H1 (cell line): ENCODE measurements around the gene GPR176. TPM values are rescaled to one million over a fixed set of nuclear protein-coding genes. Genes with fewer than 3 reads are reported as not detected.

ENCODE experiments used
- CTCF ChIA-PET: fragments of 300-600 bp; sonication (Branson Sonifier 250); formaldehyde crosslinking; loops from one replicate; lab custom pipeline; 2021; ENCODE audit not compliant: partially characterized antibody; lab: Charles Lee
- POLR2A ChIA-PET: fragments of 300-600 bp; sonication (Branson Sonifier 250); formaldehyde crosslinking; loops from one replicate; lab custom pipeline; 2021; ENCODE audit warnings: inconsistent platforms; ENCODE audit not compliant: partially characterized antibody; lab: Charles Lee
- DNase-seq, 2 experiments: peaks; one replicate each; pipeline versions ENCODE4 v3.0.0 to v3.0.0-alpha.2; 2010 to 2022; ENCODE audit warnings: low spot score in 2 of 2, low read depth in 1 of 2, mixed read lengths in 1 of 2
- FAIRE-seq: peaks from 2 replicates; lab custom pipeline; 2011; peaks lifted over from hg19 to GRCh38; lab: Jason Lieb, UNC
- H2AFZ ChIP-seq: 2 replicates; pipeline ENCODE4 v1.8.1; 2012; ENCODE audit warnings: low read length, inconsistent platforms
- H2AK5ac ChIP-seq: 2 replicates; pipeline ENCODE4 v1.6.1; 2013; ENCODE audit warnings: low read depth, low read length
- H2BK120ac ChIP-seq: replicated peaks from 2 replicates; pipeline ENCODE3; 2013; ENCODE audit warnings: low read depth, low read length, inconsistent platforms
- H2BK12ac ChIP-seq: 2 replicates; pipeline ENCODE4 v1.6.1; 2013; ENCODE audit warnings: low read depth, low read length
- H2BK15ac ChIP-seq: 2 replicates; pipeline ENCODE4 v1.6.1; 2013; ENCODE audit warnings: low read length
- H2BK20ac ChIP-seq: 2 replicates; pipeline ENCODE4 v1.6.1; 2013; ENCODE audit warnings: low read length
- H2BK5ac ChIP-seq: 2 replicates; pipeline ENCODE4 v1.6.1; 2013; ENCODE audit warnings: low read depth, low read length
- H3K14ac ChIP-seq: 2 replicates; pipeline ENCODE4 v1.6.1; 2013; ENCODE audit warnings: inconsistent platforms; ENCODE audit not compliant: insufficient read length
- H3K18ac ChIP-seq: 2 replicates; pipeline ENCODE4 v1.6.1; 2013; ENCODE audit warnings: low read length; ENCODE audit errors: extremely low read depth
- H3K23ac ChIP-seq: 2 replicates; pipeline ENCODE4 v1.6.1; 2013; ENCODE audit warnings: inconsistent platforms; ENCODE audit not compliant: insufficient read length
- H3K23me2 ChIP-seq: 2 replicates; pipeline ENCODE4 v1.6.1; 2013; ENCODE audit warnings: low read depth, low read length
- H3K27ac ChIP-seq: 2 replicates; pipeline ENCODE4 v1.6.1; 2011; ENCODE audit warnings: low read depth, low read length, inconsistent platforms
- H3K27me3 ChIP-seq, 4 experiments: replicated peaks in 1 of 4; 1 replicate in 1 of 4; 2 replicates in 3 of 4; pipeline versions ENCODE4 v1.6.1 to v1.8.1; 2011 to 2013; ENCODE audit warnings: low read length in 3 of 4, mild to moderate bottlenecking in 3 of 4, inconsistent platforms in 2 of 4, mixed read lengths in 2 of 4, moderate library complexity in 1 of 4; ENCODE audit not compliant: control insufficient read depth in 3 of 4, insufficient read depth in 3 of 4; ENCODE audit errors: extremely low read depth in 1 of 4
- H3K36me3 ChIP-seq, 4 experiments: 2 replicates each; pipeline versions ENCODE4 v1.6.1 to v1.8.1; 2011 to 2013; ENCODE audit warnings: mild to moderate bottlenecking in 4 of 4, low read length in 3 of 4, moderate library complexity in 2 of 4, control low read depth in 1 of 4, inconsistent platforms in 1 of 4; ENCODE audit not compliant: insufficient read depth in 4 of 4, control insufficient read depth in 2 of 4
- H3K4ac ChIP-seq: replicated peaks from 2 replicates; pipeline ENCODE3; 2013; ENCODE audit warnings: low read length, low read depth, mixed read lengths, inconsistent platforms; ENCODE audit not compliant: insufficient read length
- H3K4me1 ChIP-seq, 4 experiments: replicated peaks in 1 of 4; 1 replicate in 1 of 4; 2 replicates in 3 of 4; pipeline versions ENCODE4 v1.6.1 to v1.8.1; 2011 to 2013; ENCODE audit warnings: low read length in 3 of 4, inconsistent platforms in 2 of 4, mixed read lengths in 1 of 4; ENCODE audit not compliant: insufficient read depth in 4 of 4, control insufficient read depth in 3 of 4
- H3K4me2 ChIP-seq, 2 experiments: 2 replicates each; pipeline versions ENCODE4 v1.6.1 to v1.8.1; 2011 to 2013; ENCODE audit warnings: low read depth in 2 of 2, low read length in 2 of 2, control low read depth in 1 of 2, inconsistent platforms in 1 of 2, mild to moderate bottlenecking in 1 of 2; ENCODE audit not compliant: insufficient read depth in 1 of 2
- H3K4me3 ChIP-seq, 4 experiments: fragments of 200-600, 300-600 bp in 1 of 4; sonication (generic), shearing (Covaris generic), sonication (Bioruptor Twin) in 1 of 4; 2 replicates each; pipeline versions ENCODE4 v1.5.1 to v1.8.1; 2011 to 2016; ENCODE audit warnings: low read length in 4 of 4, low read depth in 3 of 4, control low read depth in 2 of 4, inconsistent platforms in 2 of 4, mild to moderate bottlenecking in 2 of 4, mixed read lengths in 1 of 4, moderate library complexity in 1 of 4; ENCODE audit not compliant: insufficient read depth in 2 of 4; ENCODE audit errors: extremely low read depth in 1 of 4
- H3K56ac ChIP-seq: replicated peaks from 2 replicates; pipeline ENCODE3; 2013; ENCODE audit warnings: low read depth, mild to moderate bottlenecking, mixed read lengths, low read length, inconsistent platforms; ENCODE audit not compliant: insufficient read length
- H3K79me1 ChIP-seq: 2 replicates; pipeline ENCODE4 v1.6.1; 2013; ENCODE audit warnings: low read depth, low read length, control low read depth
- H3K79me2 ChIP-seq, 2 experiments: 2 replicates each; pipeline versions ENCODE4 v1.6.1 to v1.8.1; 2012 to 2013; ENCODE audit warnings: low read length in 2 of 2, mild to moderate bottlenecking in 2 of 2, inconsistent platforms in 1 of 2; ENCODE audit not compliant: insufficient read depth in 2 of 2, control insufficient read depth in 1 of 2
- H3K9ac ChIP-seq, 4 experiments: replicated peaks in 1 of 4; 1 replicate in 1 of 4; 2 replicates in 3 of 4; pipeline versions ENCODE4 v1.6.1 to v1.8.1; 2011 to 2013; ENCODE audit warnings: low read depth in 3 of 4, low read length in 3 of 4, control low read depth in 2 of 4, mild to moderate bottlenecking in 2 of 4, moderate library complexity in 2 of 4, inconsistent platforms in 1 of 4; ENCODE audit errors: extremely low read depth in 1 of 4
- H3K9me3 ChIP-seq, 2 experiments: 2 replicates each; pipeline versions ENCODE4 v1.6.1 to v1.8.1; 2012 to 2013; ENCODE audit warnings: mild to moderate bottlenecking in 2 of 2, moderate library complexity in 2 of 2, control low read depth in 1 of 2, inconsistent platforms in 1 of 2, low read depth in 1 of 2, low read length in 1 of 2, mixed read lengths in 1 of 2; ENCODE audit not compliant: insufficient read depth in 2 of 2
- H4K20me1 ChIP-seq, 2 experiments: replicated peaks in 1 of 2; 2 replicates each; pipeline versions ENCODE3 to v1.8.1; 2011 to 2013; ENCODE audit warnings: inconsistent platforms in 2 of 2, low read length in 2 of 2, mild to moderate bottlenecking in 1 of 2; ENCODE audit not compliant: insufficient read depth in 2 of 2, control insufficient read depth in 1 of 2
- H4K5ac ChIP-seq: 2 replicates; pipeline ENCODE4 v1.6.1; 2013; ENCODE audit warnings: low read length, low read depth, mixed read lengths, inconsistent platforms; ENCODE audit not compliant: insufficient read length
- H4K8ac ChIP-seq: 2 replicates; pipeline ENCODE4 v1.8.0; 2013; ENCODE audit warnings: mild to moderate bottlenecking, moderate library complexity, low read length, inconsistent platforms; ENCODE audit not compliant: insufficient read depth; ENCODE audit errors: extremely low read depth
- H4K91ac ChIP-seq: replicated peaks from 2 replicates; pipeline ENCODE3; 2013; ENCODE audit warnings: low read length, mixed read lengths, inconsistent platforms; ENCODE audit not compliant: insufficient read length
- CBX8 ChIP-seq: fragments of 300-800, 300-1000 bp; sonication (generic); IDR thresholded peaks from 2 replicates; pipeline ENCODE4 v1.7.1; 2016; ENCODE audit warnings: low read depth, low read length, borderline replicate concordance
- NRF1 ChIP-seq: IDR thresholded peaks from 2 replicates; pipeline ENCODE4 v1.6.1; 2011; ENCODE audit warnings: mild to moderate bottlenecking, low read depth, low read length, improper control_type of control experiment
- PHF8 ChIP-seq: fragments of 200-600 bp; sonication (generic); conservative IDR thresholded peaks from 2 replicates; pipeline ENCODE4 v1.7.1; 2012; ENCODE audit warnings: low read depth, mild to moderate bottlenecking, inconsistent platforms, low read length, moderate library complexity
- RAD21 ChIP-seq, 2 experiments: IDR thresholded peaks in 1 of 2; conservative IDR thresholded peaks in 1 of 2; 2 replicates each; pipeline ENCODE4 v1.6.1; 2011; ENCODE audit warnings: low read depth in 2 of 2, low read length in 2 of 2, improper control_type of control experiment in 1 of 2, inconsistent platforms in 1 of 2, mild to moderate bottlenecking in 1 of 2, moderate library complexity in 1 of 2
- RBBP5 ChIP-seq: IDR thresholded peaks from 2 replicates; pipeline ENCODE4 v1.7.1; 2012; ENCODE audit warnings: low read depth, mild to moderate bottlenecking, inconsistent platforms, low read length, moderate library complexity, borderline replicate concordance
- SP4 ChIP-seq: IDR thresholded peaks from 2 replicates; pipeline ENCODE4 v1.6.1; 2012; ENCODE audit warnings: low read length, inconsistent platforms
- YY1 ChIP-seq: IDR thresholded peaks from 2 replicates; pipeline ENCODE4 v1.6.1; 2011; ENCODE audit warnings: low read depth, mild to moderate bottlenecking, low read length
- polyA plus RNA-seq, 7 experiments: library from polyadenylated mRNA; depleted of rRNA in 3 of 7; stranded (reverse) in 5 of 7; unstranded in 2 of 7; fragments of >200 nt in 5 of 7; fragments of 200-250 nt in 2 of 7; gene quantifications; 1 replicate in 5 of 7; 2 replicates in 1 of 7; 4 replicates in 1 of 7; pipeline versions ENCODE4 v1.2.1 to v1.2.3, GENCODE V29; 2011 to 2013; ENCODE audit warnings: missing spikeins in 2 of 7, mixed read lengths in 2 of 7
- total RNA-seq: library from RNA; stranded (reverse); fragmentation: NEBNext Ultra II Directional; extraction: Animal tissue kit (Norgen Biotek cat#: 25700); gene quantifications from 2 replicates; pipeline ENCODE4 v1.2.1, GENCODE V29; 2021
- TF ChIP-seq, protein P1 (sequence below): IDR thresholded peaks from 2 replicates; pipeline ENCODE4 v1.6.1; 2012; ENCODE audit warnings: inconsistent platforms
- TF ChIP-seq, protein P2 (sequence below): IDR thresholded peaks from 2 replicates; pipeline ENCODE4 v1.6.1; 2011; ENCODE audit warnings: low read depth, mild to moderate bottlenecking, low read length; ENCODE audit not compliant: insufficient read depth

The GPR176 gene
- total and polyA plus RNA-seq, 2 of the 8 experiments (the other 6 are each of a cell fraction or from before 2014, with no cell fraction given), result 190 to 281 TPM

DNA sequence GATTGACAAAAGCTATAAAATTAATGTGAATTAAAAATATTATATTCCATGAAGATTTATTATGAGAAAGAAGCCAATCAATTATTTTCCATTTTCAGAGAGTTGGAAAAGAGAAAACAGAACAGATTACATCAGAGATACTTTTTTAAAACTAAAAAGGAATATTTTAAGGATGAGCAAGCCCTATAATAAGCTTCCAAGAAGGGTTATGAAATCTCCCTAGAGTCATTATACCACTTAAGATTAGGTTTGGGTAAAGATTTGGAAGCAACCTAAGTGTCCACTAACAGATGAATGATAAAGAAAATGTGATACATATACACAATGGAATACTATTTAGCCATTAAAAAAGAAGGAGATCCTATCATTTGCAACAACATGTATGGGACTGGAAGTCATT, 85.8 kb downstream of the GPR176 start:
- Histone ChIP-seq H3K27ac (no peak overlapping the region), H4K5ac (no peak overlapping the region), H3K23me2 (no peaks in the 10 kb centered on the region; the same call in 1 of the 2 replicates), H3K27me3 (no peaks in the 10 kb centered on the region), H2AFZ (no peak overlapping the region), H3K9ac (no peak overlapping the region), H3K9me3 (no peaks in the 10 kb centered on the region), H3K4me2 (no peak overlapping the region), H3K4me1 (peaks cover 0 to 14% (median 5%) of the 10 kb centered on the region in 4 experiments; a peak in 4 of 7 replicates), H2BK20ac (no peak overlapping the region), H3K14ac (no peak overlapping the region), H3K56ac (no peak overlapping the region), H4K20me1 (peaks cover 5% of the 10 kb centered on the region in 2 experiments), H2AK5ac (no peak overlapping the region), H3K18ac (no peak overlapping the region), H2BK12ac (no peak overlapping the region), H3K4me3 (no peak overlapping the region), H3K23ac (no peak overlapping the region), H2BK5ac (no peak overlapping the region), H3K36me3 (no peaks in the 10 kb centered on the region), H3K4ac (no peak overlapping the region), H3K79me2 (peaks cover 7 to 97% of the 10 kb centered on the region in 2 experiments; a peak in 3 of 4 replicates), H4K91ac (no peak overlapping the region), H2BK15ac (no peak overlapping the region), H2BK120ac (no peak overlapping the region), H4K8ac (no peak overlapping the region), H3K79me1 (peaks cover 4% of the 10 kb centered on the region)
- ChIA-PET POLR2A (interaction anchor here (1.0 to 1.7 kb wide), 2 partner anchors 10 to 22 kb away, joined by 3 to 4 read pairs; no protein-coding TSS in a partner anchor), CTCF (interaction anchor here (0.5 to 1.8 kb wide), 5 partner anchors 9 to 1943 kb away, joined by 3 to 5 read pairs (median 3); no protein-coding TSS in a partner anchor)
- DNase-seq, result no peak
- TF ChIP-seq, protein P1, sequence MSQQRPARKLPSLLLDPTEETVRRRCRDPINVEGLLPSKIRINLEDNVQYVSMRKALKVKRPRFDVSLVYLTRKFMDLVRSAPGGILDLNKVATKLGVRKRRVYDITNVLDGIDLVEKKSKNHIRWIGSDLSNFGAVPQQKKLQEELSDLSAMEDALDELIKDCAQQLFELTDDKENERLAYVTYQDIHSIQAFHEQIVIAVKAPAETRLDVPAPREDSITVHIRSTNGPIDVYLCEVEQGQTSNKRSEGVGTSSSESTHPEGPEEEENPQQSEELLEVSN, result no peak
- TF ChIP-seq CBX8, result no peak
- no peak for TF ChIP-seq PHF8
- no peak for TF ChIP-seq SP4
- TF ChIP-seq RBBP5, result no peak
- no peak for TF ChIP-seq RAD21 (IDR thresholded peaks at IDR 0.05 in 1 of 2, conservative IDR thresholded peaks at IDR 0.05 in 1 of 2; ENCODE audit: low read depth in 2 of 2, low read length in 2 of 2)
- TF ChIP-seq NRF1, result no peak
- no peak for TF ChIP-seq YY1
- TF ChIP-seq, protein P2, sequence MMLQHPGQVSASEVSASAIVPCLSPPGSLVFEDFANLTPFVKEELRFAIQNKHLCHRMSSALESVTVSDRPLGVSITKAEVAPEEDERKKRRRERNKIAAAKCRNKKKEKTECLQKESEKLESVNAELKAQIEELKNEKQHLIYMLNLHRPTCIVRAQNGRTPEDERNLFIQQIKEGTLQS, result no peak
- FAIRE-seq, result no peak
